Fibroblast of upper back skin (primary cell): Measurements from ENCODE around the gene FAM184B.

Experiments used
- DNase-seq: peaks from one replicate; pipeline ENCODE4 v3.0.0-alpha.2; 2013

The FAM184B gene

DNA sequence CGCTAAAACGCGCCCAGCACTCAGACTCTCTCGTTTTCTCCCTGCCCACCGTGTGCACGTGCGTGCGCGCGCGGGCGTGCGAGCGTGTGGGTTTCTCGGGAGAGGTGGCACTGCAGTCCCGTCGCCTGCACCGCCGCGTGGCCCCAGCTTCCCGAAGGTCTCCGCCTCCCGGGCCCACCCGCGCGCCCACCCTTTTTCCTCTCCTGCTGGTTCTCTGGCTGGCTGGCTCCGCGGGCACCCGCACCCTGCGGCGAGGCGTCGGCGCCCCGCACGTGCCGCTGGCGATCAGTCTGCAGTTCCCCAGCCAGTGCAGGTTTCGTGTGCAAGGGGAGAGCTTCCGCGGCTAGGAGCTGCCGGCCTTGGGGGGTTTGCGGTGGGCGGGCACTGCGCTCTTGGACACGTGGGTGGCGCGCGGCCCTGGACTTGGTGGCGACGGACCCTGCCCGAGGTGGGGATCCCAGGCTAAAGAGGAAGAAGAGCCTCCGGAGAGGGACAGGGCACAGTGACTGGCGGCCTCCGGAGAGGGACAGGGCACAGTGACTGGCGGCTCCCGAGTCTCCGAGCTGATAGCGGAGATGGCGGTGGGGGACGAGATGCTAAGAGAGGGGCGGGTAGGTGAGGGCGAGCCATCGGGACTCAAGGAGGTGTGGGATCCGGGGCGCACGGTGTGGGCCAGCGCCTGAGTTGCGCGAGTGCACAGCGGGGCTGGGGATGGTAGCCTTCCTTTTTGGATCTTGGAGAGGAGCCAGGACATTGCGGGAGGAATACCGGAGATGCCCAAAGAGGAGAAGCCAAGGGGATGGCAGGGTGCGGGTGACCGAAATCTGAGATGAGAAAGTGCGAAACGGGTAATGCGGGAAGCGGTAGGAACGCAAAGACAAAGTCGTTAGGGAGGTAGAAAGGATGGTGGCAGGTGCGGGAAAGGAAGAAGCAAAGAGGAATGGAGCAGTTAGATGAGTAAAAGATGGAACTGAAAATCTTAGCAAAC is at the start of gene FAM184B:
FAM184B (minus strand) TSS at position 322 of the 988 bp plus-strand sequence. CDS start 322 bp downstream, outside the sequence.
- no peak for DNase-seq

DNA sequence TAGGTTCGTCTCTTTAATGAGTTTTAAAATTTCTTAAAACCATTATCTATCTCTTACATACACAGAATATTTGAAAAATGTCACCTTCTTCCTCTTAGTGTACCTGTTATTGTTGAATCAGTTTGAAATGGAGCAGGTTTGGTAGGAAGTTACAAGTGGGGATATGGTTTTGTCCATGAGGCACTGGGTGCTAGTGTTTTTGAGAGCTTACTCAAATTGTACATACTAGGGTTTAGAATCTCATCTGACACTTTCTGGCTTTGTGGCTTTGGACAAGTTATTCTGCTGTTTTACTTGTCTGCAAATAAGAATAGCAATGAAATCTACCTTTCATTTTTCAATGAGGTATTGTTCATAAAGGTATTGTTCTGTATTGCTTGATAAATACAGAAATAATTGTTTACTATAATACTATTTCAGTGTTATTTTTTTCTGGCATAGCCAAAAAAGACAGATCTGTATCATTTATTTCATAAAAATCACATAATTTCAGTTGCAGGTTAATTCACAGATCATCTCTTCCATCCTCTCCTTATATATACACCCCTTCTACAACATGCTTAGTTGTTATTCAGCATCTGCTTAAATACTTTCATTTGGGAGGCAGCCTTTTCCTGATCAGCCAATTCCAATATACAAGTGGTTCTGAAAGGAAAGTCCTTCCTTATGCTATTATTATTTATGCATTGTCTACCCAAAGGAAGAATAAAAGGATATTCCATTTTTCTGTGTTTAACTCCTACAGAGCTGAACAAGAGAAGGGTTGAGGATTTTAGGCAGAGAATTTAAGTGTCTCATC is 42.6 kb upstream of the FAM184B start:
- DNase-seq = no peak

DNA sequence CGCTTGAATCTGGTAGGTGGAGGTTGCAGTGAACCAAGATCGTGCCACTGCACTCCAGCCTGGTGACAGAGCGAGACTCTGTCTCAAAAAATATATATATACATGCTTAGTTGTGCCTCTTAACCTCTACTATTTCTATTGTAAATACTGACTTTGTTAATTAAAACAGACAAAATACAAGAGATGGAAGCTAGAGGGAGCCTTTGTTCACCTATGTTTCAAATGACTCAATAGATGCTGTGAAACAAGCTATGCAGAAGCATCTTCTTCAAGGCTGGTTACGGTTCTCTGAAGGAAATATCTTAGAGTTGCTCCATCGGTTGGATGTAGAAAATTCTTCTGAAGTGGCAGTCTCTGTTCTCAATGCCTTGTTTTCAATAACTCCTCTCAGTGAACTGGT is 35.6 kb upstream of the FAM184B start:
- DNase-seq = peak; percentile 76

DNA sequence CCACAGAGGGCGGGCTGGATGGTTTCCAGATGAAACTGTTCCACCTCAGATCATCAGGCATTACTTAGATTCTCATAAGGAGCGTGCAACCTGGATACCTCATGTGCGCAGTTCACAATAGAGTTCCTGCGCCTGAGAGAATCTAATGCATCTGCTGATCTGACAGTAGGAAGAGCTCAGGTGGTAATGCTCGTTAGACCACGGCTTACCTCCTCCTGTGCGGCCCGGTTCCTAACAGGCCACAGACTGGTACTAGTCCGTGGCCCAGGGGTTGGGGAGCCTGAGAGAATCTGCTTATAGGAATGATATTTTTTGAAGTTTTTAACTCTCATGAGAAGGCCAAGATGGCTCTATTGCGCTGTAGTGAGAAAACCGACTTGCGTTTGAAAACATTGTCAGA is 34.7 kb upstream of the FAM184B start:
- no peak for DNase-seq

DNA sequence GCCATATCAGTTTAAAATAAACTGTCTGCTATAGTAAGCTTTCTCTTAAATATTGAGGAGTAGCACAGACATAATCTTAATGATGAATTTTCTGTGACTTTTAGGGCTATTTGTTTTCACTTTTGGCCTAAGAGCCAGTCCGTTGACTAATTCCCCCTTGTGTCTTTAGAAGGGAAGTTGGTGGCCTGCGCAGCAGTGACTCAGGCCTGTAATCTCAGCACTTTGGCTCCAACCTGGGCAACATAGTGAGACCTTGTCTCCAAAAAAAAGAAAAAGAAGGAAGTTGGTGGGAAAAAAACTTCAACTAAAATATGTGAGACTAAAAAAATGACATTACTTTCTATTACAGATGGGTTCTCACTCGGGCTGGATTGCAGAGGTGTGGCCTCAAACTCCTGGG is 32.7 kb upstream of the FAM184B start:
- DNase-seq = peak; percentile 35

DNA sequence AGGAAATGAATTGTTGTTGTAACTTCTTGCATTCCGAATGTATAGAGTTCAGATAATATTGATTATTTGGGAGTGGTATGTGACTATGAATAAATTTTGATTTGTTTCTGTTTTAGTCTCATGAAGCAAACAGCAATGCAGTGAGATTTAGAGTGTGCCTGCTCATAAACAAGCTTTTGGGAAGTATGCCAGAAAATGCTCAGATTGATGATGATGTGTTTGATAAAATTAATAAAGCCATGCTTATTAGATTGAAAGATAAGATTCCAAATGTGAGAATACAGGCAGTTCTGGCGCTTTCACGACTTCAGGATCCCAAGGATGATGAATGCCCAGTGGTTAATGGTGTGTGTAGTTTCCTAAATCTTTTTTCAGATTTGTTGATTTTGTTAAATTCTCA is 31.4 kb upstream of the FAM184B start:
- no peak for DNase-seq

DNA sequence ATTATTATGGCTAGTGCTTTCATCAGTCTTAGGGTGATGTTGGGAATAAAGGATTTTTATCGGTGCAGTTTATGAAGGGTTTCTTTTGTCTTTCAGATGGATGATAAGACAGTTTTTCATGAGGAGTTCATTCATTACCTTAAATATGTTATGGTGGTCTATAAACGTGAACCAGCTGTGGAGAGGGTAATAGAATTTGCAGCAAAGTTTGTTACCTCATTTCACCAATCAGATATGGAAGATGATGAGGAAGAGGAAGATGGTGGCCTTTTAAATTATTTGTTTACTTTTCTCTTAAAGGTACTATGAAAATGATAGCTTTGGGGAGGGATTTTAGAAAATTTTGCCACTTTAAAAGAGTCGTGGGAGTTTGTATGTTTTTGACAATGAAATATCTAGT is 30.7 kb upstream of the FAM184B start:
- DNase-seq = no peak

DNA sequence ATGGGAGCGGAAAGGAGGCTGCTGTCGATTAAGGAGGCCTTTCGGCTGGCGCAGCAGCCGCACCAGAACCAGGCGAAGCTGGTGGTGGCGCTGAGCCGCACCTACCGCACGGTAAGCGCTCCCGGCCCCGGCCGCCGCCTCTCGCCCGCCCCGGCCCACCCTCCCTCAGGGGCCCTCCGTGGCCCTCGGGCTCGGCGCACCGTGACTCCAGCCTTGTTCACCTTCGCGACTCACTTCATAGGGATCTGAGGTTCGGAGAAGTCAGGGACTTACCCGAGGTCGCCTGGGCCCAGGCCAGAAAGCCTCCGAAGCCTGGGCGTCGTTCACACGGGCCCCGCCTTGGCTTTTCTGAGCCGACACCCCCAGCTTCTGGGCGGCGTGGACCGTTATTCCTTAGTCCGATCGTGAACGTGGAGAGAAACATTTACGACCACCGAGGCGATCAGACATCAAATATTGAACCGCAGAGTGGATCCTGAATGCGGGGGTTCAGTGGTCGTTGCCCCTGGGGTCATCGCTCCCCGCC is 29.7 kb upstream of the FAM184B start:
- DNase-seq = peak; percentile 13

DNA sequence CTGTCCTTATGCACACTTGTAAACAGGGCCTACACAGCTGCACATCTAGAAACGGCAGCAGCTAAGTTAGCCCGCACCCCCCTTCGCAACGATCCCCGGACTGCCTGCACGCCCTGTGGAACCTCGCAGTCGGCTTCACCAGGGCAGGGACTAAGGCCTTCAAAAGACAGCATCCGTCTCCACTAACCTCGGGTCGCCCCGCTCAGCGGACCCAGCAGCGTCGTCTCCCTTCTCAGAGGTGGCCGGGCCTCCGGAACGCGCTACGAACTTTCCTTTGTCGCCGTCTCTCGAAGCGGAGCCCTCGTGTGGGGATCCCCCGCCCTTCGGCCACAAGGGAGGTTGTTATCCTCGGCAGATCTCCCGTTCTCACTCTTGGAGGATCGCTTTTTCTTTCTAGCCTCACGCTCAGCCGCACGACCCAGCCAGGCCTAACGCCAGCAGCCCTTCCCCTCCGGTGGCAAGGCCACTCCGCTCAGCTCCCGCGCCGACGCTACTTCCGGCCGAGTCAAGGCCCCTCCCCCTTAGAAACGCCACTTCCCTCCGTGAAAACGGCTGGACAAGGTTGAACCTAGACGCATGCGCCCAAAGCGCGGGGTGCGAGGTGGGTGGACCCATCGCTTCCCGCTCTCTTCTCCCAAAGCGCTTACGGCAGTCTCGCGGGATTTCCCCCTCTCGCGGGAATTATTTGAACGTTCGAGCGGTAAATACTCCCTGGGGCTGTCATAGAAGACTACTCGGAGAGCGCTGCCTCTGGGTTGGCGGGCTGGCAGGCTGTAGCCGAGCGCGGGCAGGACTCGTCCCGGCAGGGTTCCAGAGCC is 29.0 kb upstream of the FAM184B start, which contains the start of the genes DCAF16 and NCAPG:
DCAF16 (minus strand) TSS at position 498 of the 818 bp plus-strand sequence. CDS start 6,616 bp downstream, outside the sequence.
NCAPG (plus strand) TSS at position 720 of the 818 bp plus-strand sequence. CDS start 99 bp downstream, outside the sequence.
- DNase-seq = peak; percentile 99

DNA sequence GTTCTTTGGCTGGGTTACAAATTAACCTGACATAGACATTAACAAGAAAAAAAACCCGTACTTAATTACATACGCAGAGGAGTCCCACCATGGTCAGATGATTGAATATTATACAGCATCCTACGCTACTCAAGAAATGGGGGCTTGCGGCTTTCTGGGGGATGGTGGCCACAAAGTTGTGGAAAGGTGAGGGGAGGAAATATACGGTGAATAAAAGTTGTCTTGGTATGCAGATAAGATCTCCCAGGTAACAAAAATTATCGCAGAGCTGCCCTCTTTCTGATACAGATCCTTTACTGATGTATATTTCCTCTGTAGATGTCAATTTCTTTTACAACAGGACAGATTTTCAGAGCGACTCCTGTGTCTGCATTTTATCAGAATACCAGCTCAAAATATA is 28.2 kb upstream of the FAM184B start:
- no peak for DNase-seq

DNA sequence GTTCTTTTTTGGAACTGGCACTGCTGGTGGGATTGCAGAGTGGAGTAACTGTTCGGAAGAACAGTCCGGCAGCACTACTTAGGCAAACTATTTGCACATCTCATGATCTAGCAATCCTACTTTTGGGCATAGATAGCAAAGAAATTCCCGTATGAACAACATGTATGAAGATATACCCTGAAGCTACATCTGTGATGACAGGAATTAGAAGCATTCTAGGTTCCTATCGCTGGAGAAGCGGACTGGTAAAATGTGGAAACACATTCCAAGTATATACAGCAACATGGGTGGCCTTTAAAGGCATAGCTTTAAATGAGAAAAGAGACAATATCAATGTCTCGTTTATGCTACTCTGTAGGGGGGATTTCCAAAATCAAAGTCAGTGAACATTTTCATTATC is 26.0 kb upstream of the FAM184B start:
- peak; percentile 37 for DNase-seq

DNA sequence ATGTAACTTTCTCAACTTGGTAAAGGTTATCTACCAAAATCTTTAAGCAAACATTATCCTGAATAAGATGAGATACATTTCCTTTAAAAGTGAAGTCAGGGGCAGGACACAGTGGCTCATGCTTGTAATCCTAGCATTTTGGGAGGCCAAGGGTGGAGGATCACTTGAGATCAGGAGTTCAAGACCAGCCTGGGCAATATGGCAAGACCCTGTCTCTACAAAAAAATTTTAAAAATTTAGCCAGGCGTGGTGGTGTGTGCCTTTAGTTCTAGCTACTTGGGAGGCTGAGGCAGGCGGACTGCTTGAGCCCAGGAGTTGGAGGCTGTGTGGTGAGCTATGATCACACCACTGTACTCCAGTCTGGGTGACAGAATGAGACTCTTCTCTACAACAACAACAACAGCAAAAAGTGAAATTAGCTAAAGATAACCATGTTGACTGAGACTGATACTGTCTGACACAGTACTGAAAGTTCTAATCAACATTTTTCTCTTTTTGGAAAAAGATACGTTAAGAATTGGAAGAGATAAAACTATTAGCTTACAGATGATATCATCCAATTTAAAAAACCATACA is 24.2 kb upstream of the FAM184B start:
- no peak for DNase-seq

DNA sequence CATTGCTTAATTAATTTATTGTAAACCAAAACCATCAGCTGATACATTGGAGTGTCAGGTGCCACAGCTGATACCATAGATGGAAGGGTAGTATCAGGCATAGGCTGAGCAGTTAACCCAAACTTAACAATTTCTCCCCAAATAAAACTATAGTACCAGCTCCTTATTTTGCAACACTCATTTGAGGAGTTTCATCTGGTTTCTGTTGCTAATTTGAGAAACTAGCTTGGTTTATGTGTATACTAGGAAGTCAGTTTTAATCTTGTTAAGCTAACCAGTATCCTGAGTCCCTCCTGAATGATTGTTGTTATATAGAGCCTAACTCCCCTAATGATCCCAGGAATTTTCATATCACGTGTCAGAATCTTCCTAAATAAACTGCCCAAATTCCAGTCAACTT is 16.4 kb upstream of the FAM184B start:
- DNase-seq = no peak

DNA sequence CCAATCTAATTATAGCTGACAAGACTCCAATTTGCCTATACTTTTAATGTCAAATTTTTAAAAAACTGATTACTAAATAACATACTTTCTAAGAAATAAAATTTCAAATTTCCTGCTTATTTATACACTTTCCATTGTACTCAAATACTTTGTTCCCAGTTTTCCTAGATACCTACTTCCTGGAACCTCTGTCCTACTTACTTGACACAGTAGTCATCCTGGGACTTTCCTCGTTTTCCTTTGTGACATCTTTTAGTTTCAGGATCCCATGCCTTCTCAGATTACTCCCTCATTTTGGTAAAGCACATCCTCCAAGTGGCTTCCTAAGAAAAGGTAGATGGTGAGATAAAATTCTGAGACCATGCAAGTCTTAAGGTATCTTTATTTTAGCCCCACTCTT is 13.3 kb upstream of the FAM184B start:
- DNase-seq = no peak

DNA sequence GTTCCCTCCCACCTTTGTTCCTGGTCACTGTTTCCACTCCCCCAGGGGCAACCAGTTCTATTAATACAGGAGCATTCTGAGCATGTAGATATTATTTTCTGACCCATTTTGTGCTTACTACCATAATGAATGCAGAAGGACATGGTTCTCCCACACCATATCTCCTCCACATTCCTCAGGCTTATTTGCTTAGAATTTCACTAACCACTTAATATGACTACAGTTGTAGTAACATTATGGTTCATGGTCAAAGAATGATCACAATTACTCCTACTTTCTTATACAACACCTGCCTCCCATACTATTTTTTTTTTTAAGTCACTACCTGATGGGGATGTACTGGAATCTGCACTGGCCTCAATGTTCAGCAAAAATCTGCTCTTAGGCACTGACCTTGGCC is 7.5 kb upstream of the FAM184B start:
- no peak for DNase-seq

DNA sequence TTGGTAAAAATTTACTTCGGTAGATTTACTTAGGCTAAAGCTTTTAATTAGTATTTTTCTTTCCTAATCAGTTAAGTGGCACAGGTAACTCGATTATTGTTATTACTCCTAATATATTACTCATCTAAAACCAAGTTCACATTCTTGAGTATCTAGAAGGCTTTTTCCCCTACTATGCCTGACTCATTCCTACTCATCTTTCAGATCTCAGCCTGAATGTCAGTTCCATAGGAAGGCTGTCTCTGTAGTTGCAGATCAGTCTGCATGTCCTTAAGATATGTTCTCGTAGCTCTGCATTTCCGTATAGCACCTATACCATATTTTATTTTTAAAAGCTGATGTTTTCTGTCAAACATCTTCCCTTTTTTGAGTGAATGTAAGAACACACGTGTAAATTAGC is 5.9 kb upstream of the FAM184B start:
- peak; percentile 41 for DNase-seq

DNA sequence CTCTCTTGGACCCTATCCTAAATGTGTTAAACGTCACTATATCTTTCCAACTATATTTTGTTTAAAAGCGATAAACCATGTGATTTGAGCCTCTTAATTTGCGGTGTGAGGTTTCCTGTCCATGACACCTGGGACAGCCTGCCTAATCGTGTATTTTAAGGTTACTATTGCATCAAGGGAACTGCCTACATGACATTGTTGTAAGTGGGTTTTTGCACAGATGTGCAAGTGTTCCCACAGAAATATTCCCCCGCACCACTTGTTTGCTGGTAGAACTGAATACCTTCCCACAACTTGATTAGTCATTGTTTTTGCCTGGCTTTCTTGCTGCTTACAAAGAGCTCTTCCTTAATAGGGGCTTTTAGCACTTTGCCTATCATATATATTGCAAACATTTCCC is 5.1 kb upstream of the FAM184B start:
- no peak for DNase-seq

DNA sequence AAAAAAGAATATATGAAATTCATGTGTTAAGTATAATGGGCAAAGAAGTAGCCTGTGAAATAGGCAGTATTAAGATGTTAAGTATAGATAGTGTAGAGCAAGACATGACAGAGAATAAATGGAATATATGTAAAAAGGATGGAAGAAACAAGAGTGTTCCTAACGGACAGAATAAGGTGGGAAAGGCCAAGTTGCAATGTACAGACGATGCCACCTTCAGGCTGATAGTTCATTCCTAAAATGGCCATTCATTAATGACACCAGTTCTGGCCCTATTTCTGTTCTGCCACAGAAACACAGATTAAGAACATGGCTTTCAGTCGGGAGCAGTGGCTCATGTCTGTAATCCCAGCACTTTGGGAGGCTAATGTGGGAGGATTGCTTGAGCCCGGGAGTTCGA is 4.4 kb upstream of the FAM184B start:
- no peak for DNase-seq

DNA sequence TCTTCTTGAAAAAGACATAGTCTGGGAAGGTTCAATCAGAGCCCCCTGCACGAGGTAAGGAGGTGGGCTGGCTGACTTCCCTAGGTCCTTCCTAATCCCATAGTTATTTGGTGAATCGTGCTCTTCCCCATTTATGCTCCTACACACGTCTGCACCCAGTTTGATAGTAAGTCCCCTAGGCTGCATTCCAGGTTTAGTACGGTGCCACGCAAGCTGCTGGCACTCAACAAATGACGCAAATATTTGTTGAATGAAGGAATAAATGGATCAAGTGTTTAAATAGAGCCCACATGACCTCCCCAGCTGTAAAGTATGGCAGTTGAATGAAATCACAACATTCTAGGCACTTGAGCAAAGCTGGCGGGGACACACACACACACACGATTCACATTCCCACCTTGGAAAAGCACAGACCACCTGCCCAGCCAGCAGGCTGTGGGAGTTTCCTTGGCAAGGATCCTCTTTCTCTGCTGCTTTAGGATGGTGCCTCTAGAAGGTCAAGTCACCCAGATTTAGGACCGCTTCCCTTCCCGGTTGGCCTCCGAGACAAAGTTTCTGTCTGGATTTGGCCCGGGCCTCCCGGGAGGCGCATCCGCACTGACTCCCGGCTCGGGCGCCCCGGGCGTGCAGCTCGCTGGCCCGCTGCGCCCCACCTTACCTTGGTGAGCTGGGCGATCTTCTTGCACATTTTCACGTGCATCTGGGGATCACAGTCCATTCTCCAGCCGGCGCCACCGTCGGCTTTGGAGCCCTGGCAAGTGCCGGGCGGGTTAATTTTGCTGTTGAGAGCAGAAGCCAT is 721 bp downstream of the FAM184B start:
- DNase-seq = peak; percentile 35

DNA sequence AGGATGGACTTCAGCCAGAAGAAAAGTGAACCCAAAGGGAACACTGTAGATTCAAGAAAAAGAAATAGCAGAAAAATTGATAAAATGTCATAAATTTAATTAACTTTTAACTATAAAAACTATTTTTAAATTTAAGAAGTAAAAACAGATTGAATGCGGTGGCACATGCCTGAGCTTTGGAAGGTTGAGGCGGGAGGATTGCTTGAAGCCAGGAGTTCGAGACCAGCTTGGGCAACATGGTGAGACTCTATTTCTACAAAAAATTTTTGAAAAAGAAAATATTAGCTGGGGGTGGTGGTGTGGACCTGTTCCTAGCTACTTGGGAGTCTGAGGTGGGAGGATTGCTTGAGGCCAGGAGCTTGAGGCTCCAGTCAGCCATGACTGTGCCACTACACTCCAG is 3.0 kb downstream of the FAM184B start:
- no peak for DNase-seq

DNA sequence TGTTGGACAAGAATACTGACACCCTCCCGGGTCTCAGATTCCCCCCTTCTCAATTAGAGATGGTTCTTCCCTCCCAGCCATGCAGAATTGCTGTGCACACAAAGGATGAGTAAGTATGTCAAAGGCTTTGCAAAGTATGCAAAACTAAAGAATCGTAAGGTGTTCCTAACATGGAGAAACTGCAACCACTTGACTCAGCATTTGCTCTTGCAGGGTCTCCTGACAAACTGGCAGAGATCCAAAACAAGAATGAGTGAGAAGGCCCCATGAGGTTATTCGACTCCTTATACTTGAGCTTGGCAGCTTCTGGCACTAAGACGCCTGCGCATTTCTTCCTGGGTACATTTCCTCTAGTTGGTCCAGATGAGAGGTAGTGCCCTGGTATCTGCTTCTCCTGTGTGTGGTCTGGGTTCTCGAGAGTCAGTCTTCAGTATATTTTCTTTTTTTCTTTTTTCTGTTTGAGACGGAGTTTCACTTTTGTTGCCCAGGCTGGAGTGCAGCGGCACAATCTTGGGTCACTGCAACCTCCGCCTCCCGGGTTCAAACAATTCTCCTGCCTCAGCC is 8.2 kb downstream of the FAM184B start:
- no peak for DNase-seq
